MCF 10A (cell line): ENCODE results near the gene MICAL3. TPM values are rescaled to one million over a fixed set of nuclear protein-coding genes. Genes with fewer than 3 reads are reported as not detected.

Experiments used
- BruUV-seq: library from RNA; stranded (reverse); fragments of 400-500 nt; replicated peaks from 2 replicates; lab custom pipeline; 2021; lab: Mats Ljungman, UMichigan
- CTCF ChIA-PET: fragments of 300-600 bp; sonication (Branson Sonifier 250); formaldehyde crosslinking; extraction: SDS; loops from one replicate; lab custom pipeline; 2021; ENCODE audit warnings: antibody characterized with exemption, inconsistent platforms; lab: Yijun Ruan, JAX
- POLR2A ChIA-PET: fragments of 300-600, 350-650 bp; sonication (Branson Sonifier 250); formaldehyde crosslinking; extraction: SDS; loops from one replicate; lab custom pipeline; 2020; ENCODE audit warnings: antibody characterized with exemption, inconsistent platforms; lab: Yijun Ruan, JAX
- DNase-seq: peaks from one replicate; pipeline ENCODE4 v3.0.0-alpha.2; 2018; ENCODE audit not compliant: unreplicated experiment
- H3K27ac Mint-ChIP-seq: one replicate; pipeline ENCODE4 v1.8.0; 2022; ENCODE audit warnings: mild to moderate bottlenecking, low read depth, mixed read lengths; ENCODE audit not compliant: unreplicated experiment
- H3K27me3 Mint-ChIP-seq: one replicate; pipeline ENCODE4 v1.8.0; 2022; ENCODE audit warnings: mixed read lengths; ENCODE audit not compliant: insufficient read depth, unreplicated experiment
- H3K36me3 Mint-ChIP-seq: one replicate; pipeline ENCODE4 v1.8.0; 2022; ENCODE audit warnings: mild to moderate bottlenecking, moderate library complexity, mixed read lengths; ENCODE audit not compliant: insufficient read depth, unreplicated experiment
- H3K4me1 Mint-ChIP-seq: one replicate; pipeline ENCODE4 v1.8.0; 2022; ENCODE audit warnings: mixed read lengths; ENCODE audit not compliant: insufficient read depth, unreplicated experiment
- H3K4me3 Mint-ChIP-seq: one replicate; pipeline ENCODE4 v1.8.0; 2022; ENCODE audit warnings: mild to moderate bottlenecking, moderate library complexity, mixed read lengths; ENCODE audit not compliant: unreplicated experiment
- H3K9me3 Mint-ChIP-seq: one replicate; pipeline ENCODE4 v1.8.0; 2022; ENCODE audit warnings: mixed read lengths; ENCODE audit not compliant: unreplicated experiment
- intact Hi-C: fragments of 100-400 bp; cut with micrococcal nuclease; formaldehyde crosslinking; loops from 2 replicates; pipeline ENCODE4 v1.14.1; 2022
- total RNA-seq: library from RNA; stranded (reverse); gene quantifications from 2 replicates; pipeline ENCODE4 v1.2.3, GENCODE V29; 2022
- TF ChIP-seq, protein P1 (sequence below): fragments of 200-600 bp; IDR thresholded peaks from one replicate; pipeline ENCODE4 v1.8.0; 2022; ENCODE audit warnings: antibody characterized with exemption, mild to moderate bottlenecking; ENCODE audit not compliant: unreplicated experiment

Gene MICAL3
- total RNA-seq, 1 experiment from 2014 or later, result 54.1 TPM

DNA sequence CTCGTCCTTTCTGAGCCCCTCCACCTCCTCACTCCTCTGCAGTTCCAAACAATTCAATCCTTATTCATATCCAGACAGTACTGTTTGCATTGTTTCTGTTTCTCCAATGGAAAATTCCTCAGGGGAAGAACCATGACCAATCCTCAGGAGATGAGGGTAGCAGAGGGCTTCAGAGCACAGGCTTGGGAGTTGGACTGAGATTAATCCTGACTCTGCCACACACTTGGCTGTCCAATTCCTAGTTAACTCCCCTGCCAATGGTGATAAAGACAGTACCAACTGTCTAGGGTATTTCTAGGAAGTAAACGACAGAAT, 58.0 kb downstream of the MICAL3 start:
- ChIA-PET CTCF (no interaction called here), POLR2A (no interaction called here)
- Mint-ChIP-seq H3K27ac (no peak overlapping the region), H3K9me3 (no peaks in the 10 kb centered on the region), H3K4me1 (peaks cover 27% of the 10 kb centered on the region), H3K36me3 (peaks cover 5% of the 10 kb centered on the region), H3K4me3 (no peak overlapping the region), H3K27me3 (no peaks in the 10 kb centered on the region)
- TF ChIP-seq, protein P1, sequence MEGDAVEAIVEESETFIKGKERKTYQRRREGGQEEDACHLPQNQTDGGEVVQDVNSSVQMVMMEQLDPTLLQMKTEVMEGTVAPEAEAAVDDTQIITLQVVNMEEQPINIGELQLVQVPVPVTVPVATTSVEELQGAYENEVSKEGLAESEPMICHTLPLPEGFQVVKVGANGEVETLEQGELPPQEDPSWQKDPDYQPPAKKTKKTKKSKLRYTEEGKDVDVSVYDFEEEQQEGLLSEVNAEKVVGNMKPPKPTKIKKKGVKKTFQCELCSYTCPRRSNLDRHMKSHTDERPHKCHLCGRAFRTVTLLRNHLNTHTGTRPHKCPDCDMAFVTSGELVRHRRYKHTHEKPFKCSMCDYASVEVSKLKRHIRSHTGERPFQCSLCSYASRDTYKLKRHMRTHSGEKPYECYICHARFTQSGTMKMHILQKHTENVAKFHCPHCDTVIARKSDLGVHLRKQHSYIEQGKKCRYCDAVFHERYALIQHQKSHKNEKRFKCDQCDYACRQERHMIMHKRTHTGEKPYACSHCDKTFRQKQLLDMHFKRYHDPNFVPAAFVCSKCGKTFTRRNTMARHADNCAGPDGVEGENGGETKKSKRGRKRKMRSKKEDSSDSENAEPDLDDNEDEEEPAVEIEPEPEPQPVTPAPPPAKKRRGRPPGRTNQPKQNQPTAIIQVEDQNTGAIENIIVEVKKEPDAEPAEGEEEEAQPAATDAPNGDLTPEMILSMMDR, result no peak
- DNase-seq, result no peak
- no TSS peak for BruUV-seq
- intact Hi-C loops, result no loop called here

DNA sequence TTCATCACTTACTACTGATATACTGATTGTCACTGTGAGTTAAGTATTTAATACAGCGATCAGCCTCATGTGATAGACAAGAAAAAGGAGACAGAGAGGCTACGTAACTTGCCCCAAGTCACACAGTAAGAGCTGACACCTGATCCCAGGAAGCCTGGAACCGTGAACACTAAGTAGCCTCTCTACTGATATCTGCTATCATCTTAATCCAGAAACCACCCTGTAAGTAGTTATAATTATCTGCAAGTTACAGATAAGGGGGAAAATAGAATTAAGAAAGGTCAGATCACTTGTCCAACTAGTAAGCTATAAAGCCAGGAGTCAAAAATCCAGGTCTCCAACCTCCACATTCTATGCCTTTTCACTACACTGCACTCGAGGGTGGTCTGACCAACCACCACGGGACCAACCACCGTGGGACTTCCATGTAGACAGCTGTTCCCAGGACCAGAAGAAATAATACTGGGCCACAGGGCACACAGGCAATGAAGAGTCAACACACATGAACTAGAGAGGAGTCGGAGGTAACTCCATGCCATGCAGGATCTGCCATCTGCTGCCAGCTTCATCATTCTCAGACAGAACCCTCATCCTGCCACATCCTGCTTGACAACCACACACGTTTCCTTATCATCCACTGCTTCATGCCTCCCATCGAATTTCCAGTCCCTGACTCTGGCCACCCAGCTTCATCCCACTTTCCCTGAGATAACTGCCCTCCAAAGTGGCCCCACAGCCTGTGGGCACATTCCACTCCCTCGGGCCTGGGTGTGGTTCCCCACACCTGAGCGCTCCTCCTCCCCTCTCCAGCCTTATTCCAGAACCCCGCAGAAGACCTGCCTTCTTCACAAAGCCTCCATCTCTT, 58.6 kb downstream of the MICAL3 start:
- TF ChIP-seq, protein P1, result no peak
- Mint-ChIP-seq H3K4me3 (no peak overlapping the region), H3K4me1 (peaks cover 25% of the 10 kb centered on the region), H3K9me3 (no peaks in the 10 kb centered on the region), H3K27me3 (no peaks in the 10 kb centered on the region), H3K36me3 (peaks cover 5% of the 10 kb centered on the region), H3K27ac (no peak overlapping the region)
- intact Hi-C loops, result no loop called here
- DNase-seq, result no peak
- POLR2A ChIA-PET, result no interaction called here
- CTCF ChIA-PET, result no interaction called here
- BruUV-seq, result no TSS peak

DNA sequence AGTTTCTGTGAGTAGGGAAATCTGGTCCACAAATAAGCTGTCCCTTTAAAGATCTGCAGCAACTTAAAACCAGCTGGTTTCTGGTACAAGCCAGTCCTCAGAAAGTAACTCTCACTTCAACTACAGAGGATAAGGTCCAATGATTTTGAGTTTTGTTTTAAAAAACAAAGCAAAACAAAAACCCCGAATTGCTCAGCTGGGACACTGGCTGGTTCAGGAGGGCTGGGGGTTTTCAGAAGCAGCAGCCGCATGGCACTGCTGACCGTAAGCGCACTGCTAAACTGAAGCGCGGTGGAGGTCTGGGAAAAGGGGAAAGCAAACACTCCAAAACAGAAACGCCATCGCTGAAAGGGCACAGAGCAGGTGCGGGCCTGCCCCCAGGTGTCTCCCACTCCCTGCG, 59.7 kb downstream of the MICAL3 start:
- POLR2A ChIA-PET, result no interaction called here
- BruUV-seq, result no TSS peak
- Mint-ChIP-seq H3K9me3 (no peaks in the 10 kb centered on the region), H3K27me3 (no peaks in the 10 kb centered on the region), H3K36me3 (peaks cover 3% of the 10 kb centered on the region), H3K4me3 (no peak overlapping the region), H3K27ac (no peak overlapping the region), H3K4me1 (peaks cover 18% of the 10 kb centered on the region)
- intact Hi-C loops, result no loop called here
- DNase-seq, result no peak
- CTCF ChIA-PET, result no interaction called here
- TF ChIP-seq, protein P1, result no peak

DNA sequence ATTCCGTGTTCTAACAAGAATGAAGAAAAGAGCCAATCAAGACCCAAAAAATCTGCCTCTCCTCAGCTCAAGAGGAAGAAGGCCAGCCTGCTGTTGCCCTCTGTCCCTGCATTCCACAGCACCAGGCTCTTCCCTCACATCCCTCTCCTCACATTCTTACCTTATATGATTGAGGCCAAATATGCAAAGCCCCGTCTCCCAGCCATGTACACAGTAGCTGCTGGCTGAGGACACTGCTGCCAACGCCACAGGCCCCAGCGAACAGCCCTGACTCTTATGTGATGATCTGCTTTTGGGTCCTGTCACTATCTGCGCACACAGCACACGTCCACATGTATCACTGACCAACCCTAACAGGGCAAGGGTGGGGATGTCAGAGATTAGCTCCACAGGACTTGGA, 60.2 kb downstream of the MICAL3 start:
- no TSS peak for BruUV-seq
- Mint-ChIP-seq H3K27me3 (no peaks in the 10 kb centered on the region), H3K36me3 (no peaks in the 10 kb centered on the region), H3K9me3 (no peaks in the 10 kb centered on the region), H3K4me3 (no peak overlapping the region), H3K27ac (no peak overlapping the region), H3K4me1 (peaks cover 13% of the 10 kb centered on the region)
- POLR2A ChIA-PET, result no interaction called here
- intact Hi-C loops, result no loop called here
- TF ChIP-seq, protein P1, result no peak
- CTCF ChIA-PET, result interaction anchor here (1.0 kb wide), 1 partner anchor 134 kb away, joined by 4 read pairs; no protein-coding TSS in a partner anchor
- DNase-seq, result no peak
